PFSK-1 (cell line): ENCODE measurements around the gene CHRNG.

Experiments
- FOXP2 ChIP-seq: optimal IDR thresholded peaks from 2 replicates; pipeline ENCODE3; 2011; ENCODE audit warnings: borderline replicate concordance, control low read depth, inconsistent platforms; ENCODE audit not compliant: insufficient read depth; ENCODE audit errors: extremely low read length, extremely low read depth
- POLR2AphosphoS5 ChIP-seq: IDR thresholded peaks from 2 replicates; pipeline ENCODE4 v1.6.1; 2012; ENCODE audit warnings: low read depth, mild to moderate bottlenecking, control low read depth, low read length, moderate library complexity
- SIN3A ChIP-seq: IDR thresholded peaks from 2 replicates; pipeline ENCODE4 v1.6.1; 2012; ENCODE audit warnings: mild to moderate bottlenecking, low read length, moderate library complexity, borderline replicate concordance; ENCODE audit not compliant: insufficient read depth
- TAF1 ChIP-seq: IDR thresholded peaks from 2 replicates; pipeline ENCODE4 v1.6.1; 2012; ENCODE audit warnings: low read length, control low read depth, borderline replicate concordance; ENCODE audit not compliant: insufficient read depth
- TF ChIP-seq, protein P1 (sequence below), 2 experiments: IDR thresholded peaks; 2 replicates each; pipeline versions ENCODE4 v1.6.1 to v1.8.0; 2011 to 2012; ENCODE audit warnings: low read depth in 2 of 2, low read length in 2 of 2, control low read depth in 1 of 2, inconsistent platforms in 1 of 2, mild to moderate bottlenecking in 1 of 2, moderate library complexity in 1 of 2; ENCODE audit not compliant: insufficient read depth in 1 of 2

Gene CHRNG

DNA sequence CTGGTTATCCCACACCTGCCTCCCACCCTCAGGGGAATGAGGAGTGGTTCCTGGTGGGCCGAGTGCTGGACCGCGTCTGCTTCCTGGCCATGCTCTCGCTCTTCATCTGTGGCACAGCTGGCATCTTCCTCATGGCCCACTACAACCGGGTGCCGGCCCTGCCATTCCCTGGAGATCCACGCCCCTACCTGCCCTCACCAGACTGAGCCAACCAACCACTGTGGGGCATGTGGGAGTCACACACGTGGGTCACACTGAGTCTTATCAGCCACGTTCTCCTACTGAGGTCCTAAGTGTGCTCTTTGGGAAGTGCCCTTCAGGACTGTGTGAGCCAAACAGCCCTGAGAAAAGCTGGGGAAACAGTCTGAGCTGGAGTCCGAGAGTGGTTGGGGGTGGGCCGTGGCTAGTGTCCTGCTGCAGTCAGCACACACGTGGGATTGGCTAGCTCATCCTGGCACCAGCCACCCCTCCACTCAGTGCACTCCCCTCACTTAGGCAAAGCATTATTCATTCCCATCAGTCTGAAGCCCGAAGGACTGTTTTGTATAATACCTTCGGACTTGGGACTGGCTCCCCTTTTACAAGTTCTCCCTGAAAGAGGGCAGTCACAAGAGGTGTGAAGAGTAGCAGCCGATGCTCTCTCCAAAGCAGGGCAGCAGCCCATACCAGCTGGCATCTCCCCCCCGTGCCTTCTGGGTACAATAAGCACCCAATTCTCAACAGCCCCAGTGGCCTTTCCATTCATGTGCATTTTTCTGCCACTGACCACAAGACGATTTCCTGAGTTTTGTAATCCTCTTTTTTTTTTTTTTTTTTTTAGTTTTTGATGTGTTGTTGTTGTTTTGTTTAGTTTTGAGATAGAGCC, 6.3 kb downstream of the CHRNG start:
- TF ChIP-seq, protein P1, sequence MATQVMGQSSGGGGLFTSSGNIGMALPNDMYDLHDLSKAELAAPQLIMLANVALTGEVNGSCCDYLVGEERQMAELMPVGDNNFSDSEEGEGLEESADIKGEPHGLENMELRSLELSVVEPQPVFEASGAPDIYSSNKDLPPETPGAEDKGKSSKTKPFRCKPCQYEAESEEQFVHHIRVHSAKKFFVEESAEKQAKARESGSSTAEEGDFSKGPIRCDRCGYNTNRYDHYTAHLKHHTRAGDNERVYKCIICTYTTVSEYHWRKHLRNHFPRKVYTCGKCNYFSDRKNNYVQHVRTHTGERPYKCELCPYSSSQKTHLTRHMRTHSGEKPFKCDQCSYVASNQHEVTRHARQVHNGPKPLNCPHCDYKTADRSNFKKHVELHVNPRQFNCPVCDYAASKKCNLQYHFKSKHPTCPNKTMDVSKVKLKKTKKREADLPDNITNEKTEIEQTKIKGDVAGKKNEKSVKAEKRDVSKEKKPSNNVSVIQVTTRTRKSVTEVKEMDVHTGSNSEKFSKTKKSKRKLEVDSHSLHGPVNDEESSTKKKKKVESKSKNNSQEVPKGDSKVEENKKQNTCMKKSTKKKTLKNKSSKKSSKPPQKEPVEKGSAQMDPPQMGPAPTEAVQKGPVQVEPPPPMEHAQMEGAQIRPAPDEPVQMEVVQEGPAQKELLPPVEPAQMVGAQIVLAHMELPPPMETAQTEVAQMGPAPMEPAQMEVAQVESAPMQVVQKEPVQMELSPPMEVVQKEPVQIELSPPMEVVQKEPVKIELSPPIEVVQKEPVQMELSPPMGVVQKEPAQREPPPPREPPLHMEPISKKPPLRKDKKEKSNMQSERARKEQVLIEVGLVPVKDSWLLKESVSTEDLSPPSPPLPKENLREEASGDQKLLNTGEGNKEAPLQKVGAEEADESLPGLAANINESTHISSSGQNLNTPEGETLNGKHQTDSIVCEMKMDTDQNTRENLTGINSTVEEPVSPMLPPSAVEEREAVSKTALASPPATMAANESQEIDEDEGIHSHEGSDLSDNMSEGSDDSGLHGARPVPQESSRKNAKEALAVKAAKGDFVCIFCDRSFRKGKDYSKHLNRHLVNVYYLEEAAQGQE (IDR thresholded peaks at IDR 0.05; ENCODE audit: insufficient read depth in 1 of 2, low read depth in 2 of 2, low read length in 2 of 2) = no peak
- TF ChIP-seq SIN3A (no peak), FOXP2 (no peak), TAF1 (no peak), POLR2AphosphoS5 (no peak)

DNA sequence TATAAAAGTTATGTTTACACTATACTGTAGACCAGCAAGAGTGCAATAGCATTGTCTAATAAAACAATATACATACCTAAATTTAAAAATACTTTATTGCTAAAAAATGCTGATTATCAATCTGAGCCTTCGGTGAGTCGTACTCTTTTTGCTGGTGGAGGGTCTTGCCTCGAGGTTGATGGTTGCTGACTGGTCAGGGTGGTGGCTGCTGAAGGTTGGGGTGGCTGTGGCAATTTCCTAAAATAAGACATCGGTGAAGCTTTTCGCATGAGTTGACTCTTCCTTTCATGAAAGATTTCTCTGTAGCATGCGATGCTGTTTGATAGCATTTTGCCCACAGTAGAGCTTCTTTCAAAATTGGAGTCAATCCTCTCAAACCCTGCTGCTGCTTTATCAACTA, 8.5 kb downstream of the CHRNG start:
- TF ChIP-seq TAF1 (no peak), FOXP2 (no peak), POLR2AphosphoS5 (no peak), SIN3A (no peak)
- TF ChIP-seq, protein P1 (IDR thresholded peaks at IDR 0.05; ENCODE audit: insufficient read depth in 1 of 2, low read depth in 2 of 2, low read length in 2 of 2) = no peak

DNA sequence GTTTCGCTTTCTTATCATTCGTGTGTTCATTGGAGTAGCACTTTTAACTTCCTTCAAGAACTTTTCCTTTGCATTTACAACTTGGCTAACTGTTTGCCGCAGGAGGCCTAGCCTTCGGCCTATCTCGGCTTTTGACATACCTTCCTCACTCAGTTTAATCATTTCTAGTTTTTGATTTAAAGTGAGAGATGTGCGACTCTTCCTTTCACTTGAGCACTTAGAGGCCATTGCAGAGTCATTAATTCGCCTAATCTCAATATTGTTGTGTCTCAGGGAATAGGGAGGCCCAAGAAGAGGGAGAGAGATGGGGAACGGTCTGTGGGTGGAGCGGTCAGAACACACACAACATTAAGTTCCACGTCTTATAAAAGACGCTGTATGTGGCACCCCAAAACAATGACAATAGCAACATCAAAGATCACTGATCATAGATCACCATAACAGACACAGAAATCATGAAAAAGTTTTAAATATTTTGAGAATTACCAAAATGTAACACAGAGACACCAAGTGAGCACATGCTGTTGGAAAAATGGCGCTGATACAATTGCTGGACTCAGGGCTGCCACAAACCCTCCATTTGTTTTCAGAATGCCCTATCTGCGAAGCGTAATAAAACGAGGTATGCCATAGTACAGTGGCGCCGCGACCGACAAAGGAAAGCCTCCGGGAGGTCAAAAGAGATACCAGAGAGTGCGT, 10.3 kb downstream of the CHRNG start:
- TF ChIP-seq SIN3A (no peak), POLR2AphosphoS5 (no peak), FOXP2 (no peak)
- TF ChIP-seq, protein P1 (IDR thresholded peaks at IDR 0.05; ENCODE audit: insufficient read depth in 1 of 2, low read depth in 2 of 2, low read length in 2 of 2) = no peak

DNA sequence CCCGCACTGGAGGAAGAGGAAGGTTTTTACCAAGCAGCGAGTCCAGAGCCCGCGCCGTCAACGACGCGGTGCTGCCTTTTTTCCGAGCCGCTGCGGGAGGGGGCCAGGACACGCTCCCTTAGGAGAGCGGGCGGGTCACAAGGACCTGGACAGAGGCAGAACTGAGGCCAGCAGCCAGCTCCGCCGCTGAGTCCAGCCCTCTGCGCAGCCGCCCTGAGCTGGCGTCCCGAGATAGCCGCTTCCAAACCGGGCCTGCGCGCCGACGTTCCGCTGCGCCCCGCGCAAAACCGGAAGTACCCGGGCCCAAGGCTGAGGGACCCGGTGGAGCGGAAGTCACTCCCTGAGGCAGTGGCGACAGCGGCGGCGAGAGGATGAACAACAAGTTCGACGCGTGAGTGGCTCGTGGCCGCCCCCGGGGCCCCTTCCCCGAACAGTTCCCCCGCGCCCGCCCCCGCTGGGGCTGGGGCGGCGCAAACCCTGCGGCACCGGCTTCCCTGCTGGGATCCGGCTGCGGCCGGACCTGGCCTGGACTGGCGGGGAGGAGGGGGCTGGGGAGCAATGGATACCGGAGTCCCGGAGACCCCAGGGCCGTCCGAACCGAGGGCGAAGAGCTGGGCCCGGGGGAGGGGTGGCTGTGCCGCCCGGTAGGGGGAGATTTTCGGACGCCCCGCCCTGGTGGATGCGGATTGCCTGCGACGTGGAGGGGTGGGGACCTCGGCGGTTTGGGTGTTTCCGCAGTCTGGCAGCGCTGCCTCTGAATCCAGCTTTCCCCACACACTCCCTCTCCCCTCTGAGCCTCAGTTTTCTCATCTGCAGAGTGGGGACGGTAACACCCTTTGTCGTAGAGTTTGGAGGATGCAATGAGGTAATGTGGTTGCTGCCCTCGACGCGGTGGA, 11.1 kb downstream of the CHRNG start, which contains the start of the genes EIF4E2 and TIGD1:
EIF4E2 (plus strand) TSS at position 336 of the 896 bp plus-strand sequence; CDS start at position 372, 36 bp downstream.
TIGD1 (minus strand) TSS at position 204 of the 896 bp plus-strand sequence. CDS start 675 bp downstream, outside the sequence.
- TF ChIP-seq, protein P1 (IDR thresholded peaks at IDR 0.05; ENCODE audit: insufficient read depth in 1 of 2, low read depth in 2 of 2, low read length in 2 of 2) = peak; percentile 60 to 62; a peak in 3 of 4 replicates
- peak; percentile 89 for TF ChIP-seq TAF1
- TF ChIP-seq POLR2AphosphoS5 = peak; percentile 87
- peak; percentile 86 for TF ChIP-seq FOXP2
- TF ChIP-seq SIN3A = 0 out of 2 replicates have a peak, but pooled peaks have one; percentile 9
